ENCODE measurements around the gene FOXP2. TPM values are rescaled to one million over a fixed set of nuclear protein-coding genes. Genes with fewer than 3 reads are reported as not detected.
A peak's percentile ranks its signal among the peaks of the same experiment; 100 is the strongest.

The FOXP2 gene
- total RNA-seq, 1 donor, result 17.4 TPM

DNA sequence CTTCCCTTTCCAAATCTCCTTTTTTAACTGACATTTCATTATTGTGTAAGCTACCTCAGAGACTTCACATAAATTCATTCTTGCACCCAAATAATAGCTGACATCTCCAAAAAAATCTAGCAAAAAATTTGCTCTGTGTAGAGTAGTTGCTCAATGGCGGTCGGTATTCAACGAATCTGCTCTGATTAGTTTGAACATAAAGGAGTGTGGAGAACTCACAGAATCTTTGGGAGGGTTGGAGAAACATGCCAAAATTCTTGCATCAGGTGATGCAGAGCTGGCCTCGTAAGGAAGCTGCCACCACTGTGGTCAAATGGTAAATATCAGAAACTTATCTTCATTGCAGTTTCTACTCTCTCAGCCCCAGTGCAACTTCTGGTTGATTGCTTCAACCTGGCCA, 306.1 kb downstream of the FOXP2 start:
- TF ChIP-seq, protein P1, sequence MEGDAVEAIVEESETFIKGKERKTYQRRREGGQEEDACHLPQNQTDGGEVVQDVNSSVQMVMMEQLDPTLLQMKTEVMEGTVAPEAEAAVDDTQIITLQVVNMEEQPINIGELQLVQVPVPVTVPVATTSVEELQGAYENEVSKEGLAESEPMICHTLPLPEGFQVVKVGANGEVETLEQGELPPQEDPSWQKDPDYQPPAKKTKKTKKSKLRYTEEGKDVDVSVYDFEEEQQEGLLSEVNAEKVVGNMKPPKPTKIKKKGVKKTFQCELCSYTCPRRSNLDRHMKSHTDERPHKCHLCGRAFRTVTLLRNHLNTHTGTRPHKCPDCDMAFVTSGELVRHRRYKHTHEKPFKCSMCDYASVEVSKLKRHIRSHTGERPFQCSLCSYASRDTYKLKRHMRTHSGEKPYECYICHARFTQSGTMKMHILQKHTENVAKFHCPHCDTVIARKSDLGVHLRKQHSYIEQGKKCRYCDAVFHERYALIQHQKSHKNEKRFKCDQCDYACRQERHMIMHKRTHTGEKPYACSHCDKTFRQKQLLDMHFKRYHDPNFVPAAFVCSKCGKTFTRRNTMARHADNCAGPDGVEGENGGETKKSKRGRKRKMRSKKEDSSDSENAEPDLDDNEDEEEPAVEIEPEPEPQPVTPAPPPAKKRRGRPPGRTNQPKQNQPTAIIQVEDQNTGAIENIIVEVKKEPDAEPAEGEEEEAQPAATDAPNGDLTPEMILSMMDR (IDR thresholded peaks at IDR 0.05; ENCODE audit: insufficient read depth, low read length), result no peak
- peak; percentile 78 for DNase-seq (ENCODE audit: low read depth)

GRCh38 chr7:114722562-114722961, 307.9 kb downstream of the FOXP2 start:
- TF ChIP-seq, protein P1 (IDR thresholded peaks at IDR 0.05; ENCODE audit: insufficient read depth, low read length), result no peak
- DNase-seq (ENCODE audit: low read depth), result no peak
- H3K4me3 ChIP-seq (ENCODE audit: low read depth, low read length), result no peak overlapping the region

More for the DNA sequence above, 306.1 kb downstream of the FOXP2 start:
- H3K4me3 ChIP-seq (ENCODE audit: low read depth, low read length), result no peak overlapping the region

DNA sequence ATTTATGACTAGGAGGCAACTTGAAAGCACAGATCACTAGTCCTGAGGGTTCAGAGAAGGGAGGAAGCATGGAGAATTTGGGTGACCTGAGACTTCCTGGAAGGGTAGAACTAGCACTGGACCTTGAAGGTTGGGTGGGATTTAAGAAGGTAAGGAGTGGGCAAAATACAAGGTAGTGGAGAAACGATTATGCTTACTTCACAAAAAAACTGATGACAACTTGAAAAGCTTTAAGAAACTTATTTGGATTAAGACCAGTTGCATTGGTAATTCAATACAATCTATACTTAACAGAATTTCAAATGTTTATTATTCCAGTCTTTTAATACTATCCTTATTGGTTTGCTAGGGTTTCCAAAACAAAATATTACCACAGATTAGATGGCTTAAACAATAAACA, 308.7 kb downstream of the FOXP2 start:
- no peak for DNase-seq (ENCODE audit: low read depth)
- no peak overlapping the region for H3K4me3 ChIP-seq (ENCODE audit: low read depth, low read length)
- TF ChIP-seq, protein P1 (IDR thresholded peaks at IDR 0.05; ENCODE audit: insufficient read depth, low read length), result no peak

DNA sequence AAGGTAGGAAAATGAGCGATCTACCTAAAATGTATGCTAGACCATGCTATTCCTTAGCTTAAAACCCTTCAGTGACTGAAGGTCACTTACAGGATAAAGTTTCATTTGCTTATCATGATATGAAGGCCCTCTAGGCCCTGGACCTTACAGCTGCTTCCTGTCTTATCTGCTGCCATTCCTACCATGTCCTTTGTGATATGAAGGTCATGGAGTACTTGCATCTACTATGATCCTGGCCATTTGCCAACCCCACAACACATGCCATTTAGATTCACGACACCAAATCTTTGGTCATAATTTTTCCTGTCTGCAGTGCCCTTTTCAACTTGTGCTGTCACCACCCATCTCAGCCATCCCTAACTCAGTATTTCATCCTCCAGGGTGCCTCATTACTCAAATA, 325.5 kb downstream of the FOXP2 start:
- H3K4me3 ChIP-seq (ENCODE audit: low read depth, low read length), result no peak overlapping the region
- TF ChIP-seq, protein P1 (IDR thresholded peaks at IDR 0.05; ENCODE audit: insufficient read depth, low read length), result no peak
- no peak for DNase-seq (ENCODE audit: low read depth)

DNA sequence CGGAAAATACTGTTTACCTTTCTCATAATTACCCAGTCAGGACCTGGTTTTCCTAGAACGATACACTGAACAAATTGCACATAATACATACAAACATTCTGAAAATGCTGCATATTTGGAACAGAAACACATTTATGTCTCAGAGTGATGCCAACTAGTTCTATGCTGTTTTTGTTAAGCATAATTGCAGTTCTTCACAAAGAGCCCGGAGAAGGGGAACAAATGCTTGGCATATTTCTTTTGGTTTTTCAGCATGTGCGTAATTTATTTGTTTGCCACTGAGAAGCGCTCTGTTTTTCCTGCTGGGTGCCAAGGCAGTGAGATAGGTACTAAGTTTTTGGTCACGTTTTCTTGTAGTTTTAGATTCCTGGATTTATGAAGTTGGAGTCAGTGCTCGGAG, 326.3 kb downstream of the FOXP2 start:
- H3K4me3 ChIP-seq (ENCODE audit: low read depth, low read length), result no peak overlapping the region
- DNase-seq (ENCODE audit: low read depth), result no peak
- TF ChIP-seq, protein P1 (IDR thresholded peaks at IDR 0.05; ENCODE audit: insufficient read depth, low read length), result no peak

DNA sequence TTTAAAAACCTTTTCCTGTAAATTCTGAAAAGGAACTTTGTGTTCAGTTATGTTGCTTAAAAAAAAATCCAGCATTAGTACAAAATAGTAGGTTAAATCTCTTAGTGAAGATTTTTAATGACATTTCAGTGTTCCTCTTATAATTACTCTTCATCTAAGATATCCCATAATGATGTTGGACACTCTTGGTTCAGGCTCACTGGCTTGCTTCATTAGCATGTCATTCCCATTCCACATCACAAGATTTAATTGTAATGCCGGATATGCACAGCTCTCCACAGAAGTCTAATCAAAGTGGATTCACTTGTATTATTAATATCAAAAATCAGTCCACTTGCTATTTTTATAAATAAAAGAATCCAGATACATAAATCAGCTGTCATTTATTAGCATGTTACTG, 327.3 kb downstream of the FOXP2 start:
- TF ChIP-seq, protein P1 (IDR thresholded peaks at IDR 0.05; ENCODE audit: insufficient read depth, low read length), result no peak
- H3K4me3 ChIP-seq (ENCODE audit: low read depth, low read length), result no peak overlapping the region

More for the DNA sequence above, 327.3 kb downstream of the FOXP2 start:
- DNase-seq (ENCODE audit: low read depth), result no peak

Small RNA genes lying within 50 kb of the gene (small RNA-seq; reads per million reads assigned to genes)
- gene MIR3666, result not detected
- not detected for gene RNA5SP238
